K562 (cell line): Measurements from ENCODE around the gene IKZF3.

ENCODE experiments used
- ATF2 ChIP-seq: sonication (generic); formaldehyde crosslinking; IDR thresholded peaks from 2 replicates; pipeline ENCODE4 v1.8.1; 2022; ENCODE audit warnings: missing genetic modification reagents
- CEBPB ChIP-seq: fragments of 450-650 bp; IDR thresholded peaks from 2 replicates; pipeline ENCODE4 v1.6.1; 2016; ENCODE audit warnings: missing genetic modification characterization, missing compliant biosample characterization
- DMBX1 ChIP-seq: fragments of 250-450 bp; sonication (Bioruptor Pico); IDR thresholded peaks from 2 replicates; pipeline ENCODE4 v1.8.0; 2022; ENCODE audit warnings: inconsistent platforms, mild to moderate bottlenecking, moderate library complexity, borderline replicate concordance
- EHMT2 ChIP-seq: fragments of 450-650 bp; IDR thresholded peaks from 2 replicates; pipeline ENCODE4 v1.6.1; 2018; ENCODE audit warnings: antibody characterized with exemption
- MED1 ChIP-seq: sonication (generic); formaldehyde crosslinking; IDR thresholded peaks from 2 replicates; pipeline ENCODE4 v1.8.1; 2023; ENCODE audit warnings: missing genetic modification reagents, borderline replicate concordance
- POLR2A ChIP-seq: fragments of 450-650 bp; conservative IDR thresholded peaks from 2 replicates; pipeline ENCODE4 v1.6.1; 2016
- ZBTB33 ChIP-seq: sonication (generic); formaldehyde crosslinking; IDR thresholded peaks from 2 replicates; pipeline ENCODE4 v1.8.1; 2023; ENCODE audit warnings: mild to moderate bottlenecking, missing genetic modification reagents
- ZFX ChIP-seq: sonication (generic); formaldehyde crosslinking; IDR thresholded peaks from 2 replicates; pipeline ENCODE4 v1.8.0; 2022; ENCODE audit warnings: mild to moderate bottlenecking, missing genetic modification reagents, moderate library complexity
- ZZZ3 ChIP-seq: fragments of 450-650 bp; IDR thresholded peaks from 2 replicates; pipeline ENCODE4 v1.6.1; 2016; ENCODE audit warnings: antibody characterized with exemption, mild to moderate bottlenecking, moderate library complexity
- TF ChIP-seq, protein P1 (sequence below), 3 experiments: IDR thresholded peaks in 2 of 3; conservative IDR thresholded peaks in 1 of 3; 2 replicates each; pipeline ENCODE4 v1.5.1; 2011 to 2012; ENCODE audit warnings: low read length in 3 of 3, mild to moderate bottlenecking in 3 of 3, control low read depth in 2 of 3, improper control_type of control experiment in 1 of 3, inconsistent platforms in 1 of 3, low read depth in 1 of 3, mixed read lengths in 1 of 3, moderate library complexity in 1 of 3; ENCODE audit not compliant: insufficient read depth in 2 of 3
- TF ChIP-seq, protein P2 (sequence below): fragments of 450-650 bp; IDR thresholded peaks from 2 replicates; pipeline ENCODE4 v1.6.1; 2016; ENCODE audit warnings: antibody characterized with exemption
- TF ChIP-seq, protein P3 (sequence below), 2 experiments: fragments of 200-800 bp in 1 of 2; sonication (Bioruptor generic) in 1 of 2; sonication (generic) in 1 of 2; formaldehyde crosslinking in 1 of 2; IDR thresholded peaks in 1 of 2; conservative IDR thresholded peaks in 1 of 2; 2 replicates each; pipeline versions ENCODE4 v1.5.0 to v1.6.1; 2016 to 2020; ENCODE audit warnings: missing compliant biosample characterization in 1 of 2, missing genetic modification characterization in 1 of 2, missing genetic modification reagents in 1 of 2
- TF ChIP-seq, protein P4 (sequence below): fragments of 450-650 bp; conservative IDR thresholded peaks from 2 replicates; pipeline ENCODE4 v1.6.1; 2016; ENCODE audit warnings: missing genetic modification characterization, low read depth, mild to moderate bottlenecking, missing compliant biosample characterization, moderate library complexity
- TF ChIP-seq, protein P5 (sequence below): sonication (generic); formaldehyde crosslinking; IDR thresholded peaks from 2 replicates; pipeline ENCODE4 v1.8.0; 2023; ENCODE audit warnings: mild to moderate bottlenecking, missing genetic modification reagents

DNA sequence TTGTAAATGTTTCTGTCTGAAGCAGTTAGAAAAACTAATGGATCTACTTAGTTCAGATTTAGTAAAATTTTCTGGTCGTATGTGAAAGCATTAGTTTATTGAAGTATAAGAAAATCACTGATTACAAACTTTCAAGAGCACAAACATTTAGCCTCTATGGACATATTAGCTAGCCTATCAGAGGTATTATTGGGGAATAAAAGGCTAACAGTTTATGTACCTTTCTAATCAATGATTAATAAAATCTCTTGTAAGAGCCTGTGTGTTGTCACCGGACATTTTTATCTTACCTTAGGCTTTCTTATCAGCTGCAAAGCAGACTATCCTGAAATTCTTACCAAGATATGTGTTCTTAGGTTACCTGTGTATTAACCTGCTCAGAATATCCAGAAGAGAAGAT, 25.1 kb upstream of the IKZF3 start:
- TF ChIP-seq CEBPB (no peak), ATF2 (CRISPR knock-in tag) (no peak), POLR2A (no peak), ZBTB33 (no peak), MED1 (no peak), ZFX (CRISPR knock-in tag) (no peak), ZZZ3 (no peak), DMBX1 (no peak), EHMT2 (no peak)
- TF ChIP-seq, protein P1, sequence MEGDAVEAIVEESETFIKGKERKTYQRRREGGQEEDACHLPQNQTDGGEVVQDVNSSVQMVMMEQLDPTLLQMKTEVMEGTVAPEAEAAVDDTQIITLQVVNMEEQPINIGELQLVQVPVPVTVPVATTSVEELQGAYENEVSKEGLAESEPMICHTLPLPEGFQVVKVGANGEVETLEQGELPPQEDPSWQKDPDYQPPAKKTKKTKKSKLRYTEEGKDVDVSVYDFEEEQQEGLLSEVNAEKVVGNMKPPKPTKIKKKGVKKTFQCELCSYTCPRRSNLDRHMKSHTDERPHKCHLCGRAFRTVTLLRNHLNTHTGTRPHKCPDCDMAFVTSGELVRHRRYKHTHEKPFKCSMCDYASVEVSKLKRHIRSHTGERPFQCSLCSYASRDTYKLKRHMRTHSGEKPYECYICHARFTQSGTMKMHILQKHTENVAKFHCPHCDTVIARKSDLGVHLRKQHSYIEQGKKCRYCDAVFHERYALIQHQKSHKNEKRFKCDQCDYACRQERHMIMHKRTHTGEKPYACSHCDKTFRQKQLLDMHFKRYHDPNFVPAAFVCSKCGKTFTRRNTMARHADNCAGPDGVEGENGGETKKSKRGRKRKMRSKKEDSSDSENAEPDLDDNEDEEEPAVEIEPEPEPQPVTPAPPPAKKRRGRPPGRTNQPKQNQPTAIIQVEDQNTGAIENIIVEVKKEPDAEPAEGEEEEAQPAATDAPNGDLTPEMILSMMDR (IDR thresholded peaks at IDR 0.05 in 2 of 3, conservative IDR thresholded peaks at IDR 0.05 in 1 of 3; ENCODE audit: insufficient read depth in 2 of 3, low read depth in 1 of 3, low read length in 3 of 3) = no peak
- TF ChIP-seq, protein P2, sequence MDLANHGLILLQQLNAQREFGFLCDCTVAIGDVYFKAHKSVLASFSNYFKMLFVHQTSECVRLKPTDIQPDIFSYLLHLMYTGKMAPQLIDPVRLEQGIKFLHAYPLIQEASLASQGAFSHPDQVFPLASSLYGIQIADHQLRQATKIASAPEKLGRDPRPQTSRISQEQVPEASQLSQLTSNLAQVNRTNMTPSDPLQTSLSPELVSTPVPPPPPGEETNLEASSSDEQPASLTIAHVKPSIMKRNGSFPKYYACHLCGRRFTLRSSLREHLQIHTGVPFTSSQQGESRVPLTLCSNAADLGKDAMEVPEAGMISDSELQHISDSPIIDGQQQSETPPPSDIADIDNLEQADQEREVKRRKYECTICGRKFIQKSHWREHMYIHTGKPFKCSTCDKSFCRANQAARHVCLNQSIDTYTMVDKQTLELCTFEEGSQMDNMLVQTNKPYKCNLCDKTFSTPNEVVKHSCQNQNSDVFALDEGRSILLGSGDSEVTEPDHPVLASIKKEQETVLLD = no peak
- TF ChIP-seq, protein P3, sequence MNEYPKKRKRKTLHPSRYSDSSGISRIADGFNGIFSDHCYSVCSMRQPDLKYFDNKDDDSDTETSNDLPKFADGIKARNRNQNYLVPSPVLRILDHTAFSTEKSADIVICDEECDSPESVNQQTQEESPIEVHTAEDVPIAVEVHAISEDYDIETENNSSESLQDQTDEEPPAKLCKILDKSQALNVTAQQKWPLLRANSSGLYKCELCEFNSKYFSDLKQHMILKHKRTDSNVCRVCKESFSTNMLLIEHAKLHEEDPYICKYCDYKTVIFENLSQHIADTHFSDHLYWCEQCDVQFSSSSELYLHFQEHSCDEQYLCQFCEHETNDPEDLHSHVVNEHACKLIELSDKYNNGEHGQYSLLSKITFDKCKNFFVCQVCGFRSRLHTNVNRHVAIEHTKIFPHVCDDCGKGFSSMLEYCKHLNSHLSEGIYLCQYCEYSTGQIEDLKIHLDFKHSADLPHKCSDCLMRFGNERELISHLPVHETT (CRISPR knock-in tag; conservative IDR thresholded peaks at IDR 0.05 in 1 of 2, IDR thresholded peaks at IDR 0.05 in 1 of 2) = no peak
- TF ChIP-seq, protein P4, sequence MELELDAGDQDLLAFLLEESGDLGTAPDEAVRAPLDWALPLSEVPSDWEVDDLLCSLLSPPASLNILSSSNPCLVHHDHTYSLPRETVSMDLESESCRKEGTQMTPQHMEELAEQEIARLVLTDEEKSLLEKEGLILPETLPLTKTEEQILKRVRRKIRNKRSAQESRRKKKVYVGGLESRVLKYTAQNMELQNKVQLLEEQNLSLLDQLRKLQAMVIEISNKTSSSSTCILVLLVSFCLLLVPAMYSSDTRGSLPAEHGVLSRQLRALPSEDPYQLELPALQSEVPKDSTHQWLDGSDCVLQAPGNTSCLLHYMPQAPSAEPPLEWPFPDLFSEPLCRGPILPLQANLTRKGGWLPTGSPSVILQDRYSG (tag) = no peak
- TF ChIP-seq, protein P5, sequence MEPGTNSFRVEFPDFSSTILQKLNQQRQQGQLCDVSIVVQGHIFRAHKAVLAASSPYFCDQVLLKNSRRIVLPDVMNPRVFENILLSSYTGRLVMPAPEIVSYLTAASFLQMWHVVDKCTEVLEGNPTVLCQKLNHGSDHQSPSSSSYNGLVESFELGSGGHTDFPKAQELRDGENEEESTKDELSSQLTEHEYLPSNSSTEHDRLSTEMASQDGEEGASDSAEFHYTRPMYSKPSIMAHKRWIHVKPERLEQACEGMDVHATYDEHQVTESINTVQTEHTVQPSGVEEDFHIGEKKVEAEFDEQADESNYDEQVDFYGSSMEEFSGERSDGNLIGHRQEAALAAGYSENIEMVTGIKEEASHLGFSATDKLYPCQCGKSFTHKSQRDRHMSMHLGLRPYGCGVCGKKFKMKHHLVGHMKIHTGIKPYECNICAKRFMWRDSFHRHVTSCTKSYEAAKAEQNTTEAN = no peak
